Measurements from ENCODE around the gene YRDC. TPM values are rescaled to one million over a fixed set of nuclear protein-coding genes. Genes with fewer than 3 reads are reported as not detected.

Gene YRDC
- total RNA-seq, 1 donor from 2014 or later: 14.0 TPM

GRCh38 chr1:37811027-37811655 lies 3.1 kb upstream of the YRDC start:
- DNase-seq (ENCODE audit: low spot score, unreplicated experiment): peak; percentile 50
- Mint-ChIP-seq H3K4me1 (ENCODE audit: low read depth) (peaks cover 7% of the 10 kb centered on the region), H3K4me3 (ENCODE audit: low read depth) (peak overlapping the region; percentile 38), H3K36me3 (ENCODE audit: insufficient read depth) (peaks cover 4% of the 10 kb centered on the region), H3K27ac (peak overlapping the region; percentile 9), H3K9me3 (ENCODE audit: low read depth) (no peaks in the 10 kb centered on the region), H3K27me3 (no peaks in the 10 kb centered on the region)
- TF ChIP-seq, protein P1, sequence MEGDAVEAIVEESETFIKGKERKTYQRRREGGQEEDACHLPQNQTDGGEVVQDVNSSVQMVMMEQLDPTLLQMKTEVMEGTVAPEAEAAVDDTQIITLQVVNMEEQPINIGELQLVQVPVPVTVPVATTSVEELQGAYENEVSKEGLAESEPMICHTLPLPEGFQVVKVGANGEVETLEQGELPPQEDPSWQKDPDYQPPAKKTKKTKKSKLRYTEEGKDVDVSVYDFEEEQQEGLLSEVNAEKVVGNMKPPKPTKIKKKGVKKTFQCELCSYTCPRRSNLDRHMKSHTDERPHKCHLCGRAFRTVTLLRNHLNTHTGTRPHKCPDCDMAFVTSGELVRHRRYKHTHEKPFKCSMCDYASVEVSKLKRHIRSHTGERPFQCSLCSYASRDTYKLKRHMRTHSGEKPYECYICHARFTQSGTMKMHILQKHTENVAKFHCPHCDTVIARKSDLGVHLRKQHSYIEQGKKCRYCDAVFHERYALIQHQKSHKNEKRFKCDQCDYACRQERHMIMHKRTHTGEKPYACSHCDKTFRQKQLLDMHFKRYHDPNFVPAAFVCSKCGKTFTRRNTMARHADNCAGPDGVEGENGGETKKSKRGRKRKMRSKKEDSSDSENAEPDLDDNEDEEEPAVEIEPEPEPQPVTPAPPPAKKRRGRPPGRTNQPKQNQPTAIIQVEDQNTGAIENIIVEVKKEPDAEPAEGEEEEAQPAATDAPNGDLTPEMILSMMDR (IDR thresholded peaks at IDR 0.05; ENCODE audit: unreplicated experiment): peak; percentile 89

- Mint-ChIP-seq H3K4me3 (ENCODE audit: low read depth) (peak overlapping the region; percentile 9), H3K36me3 (ENCODE audit: insufficient read depth) (peaks cover 3% of the 10 kb centered on the region), H3K27me3 (no peaks in the 10 kb centered on the region), H3K27ac (no peak overlapping the region), H3K9me3 (ENCODE audit: low read depth) (no peaks in the 10 kb centered on the region), H3K4me1 (ENCODE audit: low read depth) (peaks cover 7% of the 10 kb centered on the region)
- TF ChIP-seq, protein P1 (IDR thresholded peaks at IDR 0.05; ENCODE audit: unreplicated experiment): no peak
- no peak for DNase-seq (ENCODE audit: low spot score, unreplicated experiment)
Measured at GRCh38 chr1:37809942-37810341, 1.9 kb upstream of the YRDC start.

DNA sequence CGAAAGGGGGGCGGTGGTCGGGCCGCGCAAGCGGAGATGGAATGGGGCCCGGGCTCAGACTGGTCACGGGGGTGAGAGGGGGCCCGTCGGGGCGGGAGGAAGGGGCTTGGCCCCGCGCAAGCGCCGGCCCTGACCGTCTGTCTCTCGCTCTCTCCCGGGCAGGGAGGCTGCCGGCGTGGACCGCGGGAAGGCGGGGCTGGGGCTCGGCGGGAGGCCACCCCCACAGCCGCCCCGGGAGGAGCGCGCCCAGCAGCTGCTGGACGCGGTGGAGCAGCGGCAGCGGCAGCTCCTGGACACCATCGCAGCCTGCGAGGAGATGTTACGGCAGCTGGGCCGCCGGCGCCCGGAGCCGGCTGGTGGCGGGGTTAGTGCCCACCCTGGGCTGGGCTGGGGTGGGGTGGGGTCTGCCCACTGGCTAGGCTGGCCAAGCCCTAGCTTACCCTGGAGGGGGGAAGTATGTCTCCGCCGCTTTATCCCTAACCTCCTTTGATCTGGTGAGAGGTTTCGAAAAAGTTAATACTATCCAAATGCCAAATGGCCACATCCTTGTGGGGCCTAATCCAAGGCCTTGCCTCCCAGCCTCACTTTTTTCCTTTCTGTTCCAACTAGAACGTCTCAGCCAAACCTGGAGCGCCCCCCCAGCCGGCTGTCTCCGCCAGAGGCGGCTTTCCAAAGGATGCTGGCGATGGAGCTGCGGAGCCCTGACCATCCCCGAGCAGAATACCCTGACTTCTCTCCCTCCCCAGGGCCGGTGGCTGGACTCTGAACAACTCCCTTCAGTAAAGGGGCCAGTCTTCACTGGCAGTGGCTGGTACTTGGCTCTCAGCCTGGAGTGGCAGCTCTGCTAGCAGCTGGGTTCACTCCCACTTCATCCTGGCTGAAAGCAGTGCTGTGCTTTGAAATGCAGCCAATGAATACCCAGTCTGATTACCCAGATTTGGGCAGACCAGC lies 636 bp upstream of the YRDC start:
- Mint-ChIP-seq H3K4me3 (ENCODE audit: low read depth) (peak overlapping the region; percentile 89), H3K36me3 (ENCODE audit: insufficient read depth) (peaks cover 6% of the 10 kb centered on the region), H3K9me3 (ENCODE audit: low read depth) (no peaks in the 10 kb centered on the region), H3K27ac (peak overlapping the region; percentile 94), H3K27me3 (no peaks in the 10 kb centered on the region), H3K4me1 (ENCODE audit: low read depth) (peaks cover 7% of the 10 kb centered on the region)
- peak; percentile 62 for DNase-seq (ENCODE audit: low spot score, unreplicated experiment)
- TF ChIP-seq, protein P1 (IDR thresholded peaks at IDR 0.05; ENCODE audit: unreplicated experiment): no peak

GRCh38 chr1:37807220-37807554 lies 821 bp downstream of the YRDC start:
- Mint-ChIP-seq H3K9me3 (ENCODE audit: low read depth) (no peaks in the 10 kb centered on the region), H3K4me3 (ENCODE audit: low read depth) (peak overlapping the region; percentile 81), H3K27me3 (no peaks in the 10 kb centered on the region), H3K27ac (peak overlapping the region; percentile 91), H3K36me3 (ENCODE audit: insufficient read depth) (peaks cover 14% of the 10 kb centered on the region), H3K4me1 (ENCODE audit: low read depth) (peaks cover 7% of the 10 kb centered on the region)
- TF ChIP-seq, protein P1 (IDR thresholded peaks at IDR 0.05; ENCODE audit: unreplicated experiment): no peak
- no peak for DNase-seq (ENCODE audit: low spot score, unreplicated experiment)

DNA sequence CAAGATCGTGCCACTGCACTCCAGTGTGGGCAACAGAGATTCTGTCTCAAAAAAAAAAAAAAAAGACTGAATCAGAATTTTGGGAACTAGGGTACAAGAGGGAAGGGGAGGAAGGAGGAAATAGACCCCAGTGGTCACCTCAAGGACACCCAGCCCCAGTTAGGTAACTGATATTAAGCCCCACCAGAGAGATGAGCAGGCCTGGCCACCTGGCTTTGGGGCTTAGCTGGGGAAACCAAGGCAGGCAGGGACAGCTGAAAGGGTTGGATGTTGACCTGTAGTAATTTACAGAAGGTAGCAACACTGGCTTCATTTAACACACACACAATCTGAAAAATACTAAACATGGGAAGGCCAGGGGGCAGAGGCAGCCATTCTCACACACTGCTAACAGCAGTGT lies 5.6 kb downstream of the YRDC start:
- Mint-ChIP-seq H3K4me1 (ENCODE audit: low read depth) (peaks cover 5% of the 10 kb centered on the region), H3K4me3 (ENCODE audit: low read depth) (no peak overlapping the region), H3K27me3 (no peaks in the 10 kb centered on the region), H3K9me3 (ENCODE audit: low read depth) (no peaks in the 10 kb centered on the region), H3K36me3 (ENCODE audit: insufficient read depth) (peaks cover 23% of the 10 kb centered on the region), H3K27ac (no peak overlapping the region)
- TF ChIP-seq, protein P1 (IDR thresholded peaks at IDR 0.05; ENCODE audit: unreplicated experiment): no peak
- no peak for DNase-seq (ENCODE audit: low spot score, unreplicated experiment)
